ENCODE data around the gene MSH5. TPM values are rescaled to one million over a fixed set of nuclear protein-coding genes. Genes with fewer than 3 reads are reported as not detected.
A peak's percentile ranks its signal among the peaks of the same experiment; 100 is the strongest.

MSH5 gene
- total and polyA plus RNA-seq, 9 of the 15 experiments (the other 6 are each of a cell fraction or from before 2014, with no cell fraction given), result 12.5 to 104 (median 46.6) TPM

- TF ChIP-seq FOXA3 (CRISPR knock-in tag; conservative IDR thresholded peaks at IDR 0.05 in 1 of 2, IDR thresholded peaks at IDR 0.05 in 1 of 2) (peak in 1 of 2 experiments; percentile 75; a peak in 1 of 4 replicates), ZMIZ1 (IDR thresholded peaks at IDR 0.05; ENCODE audit: low read depth in 2 of 2, low read length in 2 of 2) (no peak), KDM4B (IDR thresholded peaks at IDR 0.05; ENCODE audit: borderline replicate concordance in 2 of 2, low read depth in 1 of 2) (0 out of 4 replicates have a peak, but pooled peaks of 1 of the 2 experiments have one; percentile 55), USF1 (CRISPR knock-in tag; IDR thresholded peaks at IDR 0.05) (peak; percentile 62; the same call in 1 of the 2 replicates), ZNF41 (CRISPR knock-in tag; conservative IDR thresholded peaks at IDR 0.05) (no peak), E2F4 (CRISPR knock-in tag; IDR thresholded peaks at IDR 0.05; ENCODE audit: low read depth) (peak; percentile 64; the same call in 1 of the 2 replicates), SIN3B (IDR thresholded peaks at IDR 0.05; ENCODE audit: low read depth) (no peak), SIN3A (IDR thresholded peaks at IDR 0.05; ENCODE audit: borderline replicate concordance in 2 of 2, control insufficient read depth in 1 of 2, low read depth in 2 of 2, low read length in 2 of 2) (peak in 1 of 2 experiments; percentile 41; a peak in 1 of 4 replicates), ZKSCAN8 (CRISPR knock-in tag; IDR thresholded peaks at IDR 0.05) (no peak), POLR2A (conservative IDR thresholded peaks at IDR 0.05) (no peak), MYNN (IDR thresholded peaks at IDR 0.05) (peak; percentile 38; the same call in 1 of the 2 replicates), MYNN (CRISPR knock-in tag; IDR thresholded peaks at IDR 0.05) (no peak), SREBF2 (CRISPR knock-in tag; IDR thresholded peaks at IDR 0.05) (0 out of 2 replicates have a peak, but pooled peaks have one; percentile 12), NR1H2 (CRISPR knock-in tag; IDR thresholded peaks at IDR 0.05) (no peak), PHB2 (IDR thresholded peaks at IDR 0.05; ENCODE audit: low read depth) (no peak), TEAD4 (IDR thresholded peaks at IDR 0.05; ENCODE audit: low read length) (no peak), TEAD4 (CRISPR knock-in tag; IDR thresholded peaks at IDR 0.05; ENCODE audit: borderline replicate concordance) (0 out of 2 replicates have a peak, but pooled peaks have one; percentile 58), ZNF277 (CRISPR knock-in tag; IDR thresholded peaks at IDR 0.05; ENCODE audit: borderline replicate concordance) (no peak), CREM (IDR thresholded peaks at IDR 0.05; ENCODE audit: low read depth) (peak; percentile 45; the same call in 1 of the 2 replicates)
These were observed 38.0 kb upstream of the MSH5 start (continued) for GRCh38 chr6:31701666-31702404.
